ENCODE data around the gene PTPN13.

GRCh38 chr4:86554646-86555045 lies 39.5 kb upstream of the PTPN13 start:
- no peak for TF ChIP-seq CTCF (IDR thresholded peaks at IDR 0.05; ENCODE audit: borderline replicate concordance, extremely low read depth, low read length, poor library complexity, severe bottlenecking)
- no peak for TF ChIP-seq EZH2 (IDR thresholded peaks at IDR 0.05; ENCODE audit: borderline replicate concordance, low read depth, low read length, severe bottlenecking)
